ENCODE measurements around the gene STX17.

- TF ChIP-seq CTCF (IDR thresholded peaks at IDR 0.05) (peak; percentile 21 to 65 (median 54)), POLR2AphosphoS5 (IDR thresholded peaks at IDR 0.05) (no peak)
Measured at GRCh38 chr9:100011062-100011681, 104.7 kb downstream of the STX17 start.

Data from prostate gland (tissue), 2 donors.